NT2/D1 (cell line): Measurements from ENCODE around the gene SPAG17.

Experiments
- YY1 ChIP-seq: IDR thresholded peaks from 2 replicates; pipeline ENCODE4 v1.6.1; 2011; ENCODE audit not compliant: insufficient read length, insufficient read depth
- ZNF274 ChIP-seq: IDR thresholded peaks from 2 replicates; pipeline ENCODE4 v1.6.1; 2011; ENCODE audit warnings: mild to moderate bottlenecking, low read depth, low read length

- TF ChIP-seq ZNF274 (no peak), YY1 (no peak)
Measured at GRCh38 chr1:118115567-118116295, 69.3 kb downstream of the SPAG17 start.
